H9 (cell line): ENCODE measurements around the gene DUSP2. TPM values are rescaled to one million over a fixed set of nuclear protein-coding genes. Genes with fewer than 3 reads are reported as not detected.

ENCODE experiments used
- DNase-seq: peaks from one replicate; pipeline ENCODE4 v3.0.0-alpha.2; 2017
- H2AFZ ChIP-seq: one replicate; pipeline ENCODE4 v1.6.1; 2013; ENCODE audit warnings: mild to moderate bottlenecking, low read length, control low read depth, moderate library complexity
- H2AK5ac ChIP-seq: 2 replicates; pipeline ENCODE4 v1.6.1; 2013; ENCODE audit warnings: low read length, control low read depth, mixed read lengths; ENCODE audit not compliant: insufficient read length
- H2BK120ac ChIP-seq: one replicate; pipeline ENCODE4 v1.6.1; 2013; ENCODE audit warnings: low read depth, mild to moderate bottlenecking, low read length, control low read depth, inconsistent platforms; ENCODE audit not compliant: poor library complexity, severe bottlenecking
- H2BK12ac ChIP-seq: 2 replicates; pipeline ENCODE4 v1.6.1; 2013; ENCODE audit warnings: low read length, control low read depth, mixed read lengths, low read depth; ENCODE audit not compliant: insufficient read length
- H2BK15ac ChIP-seq: 2 replicates; pipeline ENCODE4 v1.6.1; 2013; ENCODE audit warnings: low read depth, low read length, control low read depth
- H2BK20ac ChIP-seq: one replicate; pipeline ENCODE4 v1.6.1; 2013; ENCODE audit warnings: low read depth, mild to moderate bottlenecking, low read length, control low read depth, inconsistent platforms; ENCODE audit not compliant: poor library complexity, severe bottlenecking
- H2BK5ac ChIP-seq: 2 replicates; pipeline ENCODE4 v1.6.1; 2013; ENCODE audit warnings: low read length, control low read depth, mixed read lengths; ENCODE audit not compliant: insufficient read length
- H3K14ac ChIP-seq: 2 replicates; pipeline ENCODE4 v1.6.1; 2013; ENCODE audit warnings: low read length, control low read depth; ENCODE audit not compliant: insufficient read depth
- H3K18ac ChIP-seq: 2 replicates; pipeline ENCODE4 v1.6.1; 2013; ENCODE audit warnings: low read depth, mild to moderate bottlenecking, mixed read lengths, low read length, control low read depth; ENCODE audit not compliant: insufficient read length
- H3K23ac ChIP-seq: 2 replicates; pipeline ENCODE4 v1.6.1; 2013; ENCODE audit warnings: low read length, control low read depth, mixed read lengths, low read depth; ENCODE audit not compliant: insufficient read length
- H3K23me2 ChIP-seq: 2 replicates; pipeline ENCODE4 v1.6.1; 2013; ENCODE audit warnings: low read depth, mild to moderate bottlenecking, mixed read lengths, low read length, control low read depth; ENCODE audit not compliant: insufficient read length, poor library complexity, severe bottlenecking
- H3K27ac ChIP-seq: 2 replicates; pipeline ENCODE4 v1.5.1; 2013; ENCODE audit warnings: low read length, control low read depth, mixed read lengths, low read depth; ENCODE audit not compliant: insufficient read length
- H3K27me3 ChIP-seq: 2 replicates; pipeline ENCODE4 v1.6.1; 2013; ENCODE audit warnings: low read length, control low read depth, inconsistent platforms; ENCODE audit not compliant: insufficient read depth
- H3K4ac ChIP-seq: 2 replicates; pipeline ENCODE4 v1.6.1; 2013; ENCODE audit warnings: low read depth, mild to moderate bottlenecking, control low read depth, inconsistent platforms, low read length, moderate library complexity
- H3K4me1 ChIP-seq: 2 replicates; pipeline ENCODE4 v1.6.1; 2013; ENCODE audit warnings: low read length, control low read depth, inconsistent platforms; ENCODE audit not compliant: insufficient read depth
- H3K4me2 ChIP-seq: 2 replicates; pipeline ENCODE4 v1.6.1; 2013; ENCODE audit warnings: low read length, control low read depth, mixed read lengths; ENCODE audit not compliant: insufficient read length, insufficient read depth
- H3K56ac ChIP-seq: 2 replicates; pipeline ENCODE4 v1.6.1; 2013; ENCODE audit warnings: low read depth, mild to moderate bottlenecking, mixed read lengths, low read length, control low read depth; ENCODE audit not compliant: insufficient read length
- H3K79me1 ChIP-seq: 2 replicates; pipeline ENCODE4 v1.6.1; 2013; ENCODE audit warnings: low read depth, mild to moderate bottlenecking, moderate library complexity, low read length, control low read depth, inconsistent platforms; ENCODE audit not compliant: insufficient read depth, poor library complexity, severe bottlenecking
- H3K79me2 ChIP-seq: 2 replicates; pipeline ENCODE4 v1.6.1; 2013; ENCODE audit warnings: low read length, control low read depth, inconsistent platforms; ENCODE audit not compliant: insufficient read depth
- H3K9ac ChIP-seq: 2 replicates; pipeline ENCODE4 v1.6.1; 2013; ENCODE audit warnings: low read length, control low read depth, mixed read lengths; ENCODE audit not compliant: insufficient read length; ENCODE audit errors: extremely low read depth
- H3K9me3 ChIP-seq: one replicate; pipeline ENCODE4 v1.6.1; 2013; ENCODE audit warnings: low read depth, low read length, inconsistent platforms; ENCODE audit not compliant: control insufficient read depth
- H3T11ph ChIP-seq: one replicate; pipeline ENCODE4 v1.6.1; 2013; ENCODE audit warnings: mild to moderate bottlenecking, low read length, control low read depth, inconsistent platforms
- H4K20me1 ChIP-seq: one replicate; pipeline ENCODE4 v1.6.1; 2013; ENCODE audit not compliant: control insufficient read depth, insufficient read length, insufficient read depth
- H4K5ac ChIP-seq: 2 replicates; pipeline ENCODE4 v1.6.1; 2013; ENCODE audit warnings: low read depth, mild to moderate bottlenecking, mixed read lengths, low read length, control low read depth; ENCODE audit not compliant: insufficient read length
- H4K8ac ChIP-seq: replicated peaks from 2 replicates; pipeline ENCODE4 v1.6.1; 2013; ENCODE audit warnings: low read length, control low read depth, mixed read lengths, low read depth; ENCODE audit not compliant: insufficient read length
- H4K91ac ChIP-seq: 2 replicates; pipeline ENCODE4 v1.6.1; 2013; ENCODE audit warnings: low read depth, mild to moderate bottlenecking, moderate library complexity, mixed read lengths, low read length, control low read depth; ENCODE audit not compliant: insufficient read length
- H3K27ac Mint-ChIP-seq, 3 experiments: 2 replicates in 2 of 3; 3 replicates in 1 of 3; pipeline ENCODE4 v1.8.0; 2020 to 2021; ENCODE audit warnings: mixed read lengths in 3 of 3, mild to moderate bottlenecking in 1 of 3, moderate library complexity in 1 of 3
- H3K27me3 Mint-ChIP-seq: 2 replicates; pipeline ENCODE4 v1.8.0; 2021; ENCODE audit warnings: low read depth, mild to moderate bottlenecking, moderate library complexity, mixed read lengths
- H3K36me3 Mint-ChIP-seq, 3 experiments: 2 replicates in 2 of 3; 3 replicates in 1 of 3; pipeline ENCODE4 v1.8.0; 2020 to 2021; ENCODE audit warnings: low read depth in 3 of 3, mixed read lengths in 3 of 3; ENCODE audit not compliant: insufficient read depth in 1 of 3
- H3K4me1 Mint-ChIP-seq, 2 experiments: 2 replicates each; pipeline ENCODE4 v1.8.0; 2020; ENCODE audit warnings: mixed read lengths in 2 of 2
- H3K4me3 Mint-ChIP-seq, 2 experiments: 2 replicates in 1 of 2; 3 replicates in 1 of 2; pipeline ENCODE4 v1.8.0; 2020 to 2021; ENCODE audit warnings: mild to moderate bottlenecking in 2 of 2, mixed read lengths in 2 of 2, moderate library complexity in 1 of 2
- H3K9me3 Mint-ChIP-seq, 2 experiments: 2 replicates in 1 of 2; 3 replicates in 1 of 2; pipeline ENCODE4 v1.8.0; 2020; ENCODE audit warnings: mild to moderate bottlenecking in 2 of 2, mixed read lengths in 2 of 2, moderate library complexity in 1 of 2
- whole genome bisulfite sequencing: extraction: QIAGEN DNeasy Blood & Tissue Kit; methylation state at CpG from one replicate; pipeline ENCODE4 v1.1.7; 2013; ENCODE audit warnings: missing lambda C conversion rate, low lambda C conversion rate, mixed read lengths; ENCODE audit not compliant: insufficient read length; ENCODE audit errors: extremely low coverage; 5-methylcytosine and 5-hydroxymethylcytosine counted together
- total RNA-seq: library from RNA; stranded (reverse); gene quantifications from 2 replicates; pipeline ENCODE4 v1.2.1, GENCODE V29; 2021
- TF ChIP-seq, protein P1 (sequence below): fragments of 200-600 bp; sonication (generic); conservative IDR thresholded peaks from 3 replicates; pipeline ENCODE4 v1.8.0; 2021; ENCODE audit warnings: antibody characterized with exemption, mild to moderate bottlenecking

DUSP2 gene
- total RNA-seq, 1 experiment from 2014 or later, result 14.9 TPM

DNA sequence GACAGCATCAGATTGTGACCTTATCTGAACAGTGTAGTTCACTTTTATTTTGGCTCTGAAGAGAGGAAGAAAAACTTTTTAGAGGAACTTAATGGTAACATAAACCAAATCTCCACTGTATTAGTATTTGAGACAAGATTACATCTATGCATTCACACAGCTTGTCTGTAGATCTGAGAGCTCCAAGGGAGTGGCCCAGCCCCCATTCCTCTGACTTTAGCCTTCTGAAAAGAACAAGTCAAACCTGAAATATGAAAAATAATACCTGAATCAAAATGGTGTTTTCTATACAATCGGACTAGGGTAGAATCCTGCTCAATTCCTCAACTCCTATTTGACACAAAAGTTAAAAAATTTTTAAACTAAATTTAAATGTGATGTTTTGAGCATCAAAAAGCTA, 40.3 kb upstream of the DUSP2 start:
- Histone ChIP-seq H2BK12ac (no peak overlapping the region), H2BK20ac (no peak overlapping the region), H3K27me3 (no peaks in the 10 kb centered on the region), H3K79me2 (no peaks in the 10 kb centered on the region), H3K9me3 (no peaks in the 10 kb centered on the region), H3K23ac (no peak overlapping the region), H3K9ac (no peak overlapping the region), H4K5ac (no peak overlapping the region), H4K91ac (no peak overlapping the region), H2AK5ac (no peak overlapping the region), H3T11ph (no peak overlapping the region), H3K4me1 (no peaks in the 10 kb centered on the region), H2BK5ac (no peak overlapping the region), H3K79me1 (no peaks in the 10 kb centered on the region), H2AFZ (no peak overlapping the region), H3K27ac (no peak overlapping the region), H2BK120ac (no peak overlapping the region), H4K20me1 (no peaks in the 10 kb centered on the region), H3K18ac (no peak overlapping the region), H3K4ac (no peak overlapping the region), H3K4me2 (no peak overlapping the region), H4K8ac (no peak overlapping the region), H3K23me2 (no peaks in the 10 kb centered on the region), H3K14ac (no peak overlapping the region), H3K56ac (no peak overlapping the region), H2BK15ac (no peak overlapping the region)
- DNase-seq, result no peak
- H3K9me3 Mint-ChIP-seq, result no peaks in the 10 kb centered on the region
- no CpG with 5 or more reads among the region's 1 CpG for WGBS
- H3K4me1 Mint-ChIP-seq, result no peaks in the 10 kb centered on the region
- no peak overlapping the region for H3K4me3 Mint-ChIP-seq
- TF ChIP-seq, protein P1, sequence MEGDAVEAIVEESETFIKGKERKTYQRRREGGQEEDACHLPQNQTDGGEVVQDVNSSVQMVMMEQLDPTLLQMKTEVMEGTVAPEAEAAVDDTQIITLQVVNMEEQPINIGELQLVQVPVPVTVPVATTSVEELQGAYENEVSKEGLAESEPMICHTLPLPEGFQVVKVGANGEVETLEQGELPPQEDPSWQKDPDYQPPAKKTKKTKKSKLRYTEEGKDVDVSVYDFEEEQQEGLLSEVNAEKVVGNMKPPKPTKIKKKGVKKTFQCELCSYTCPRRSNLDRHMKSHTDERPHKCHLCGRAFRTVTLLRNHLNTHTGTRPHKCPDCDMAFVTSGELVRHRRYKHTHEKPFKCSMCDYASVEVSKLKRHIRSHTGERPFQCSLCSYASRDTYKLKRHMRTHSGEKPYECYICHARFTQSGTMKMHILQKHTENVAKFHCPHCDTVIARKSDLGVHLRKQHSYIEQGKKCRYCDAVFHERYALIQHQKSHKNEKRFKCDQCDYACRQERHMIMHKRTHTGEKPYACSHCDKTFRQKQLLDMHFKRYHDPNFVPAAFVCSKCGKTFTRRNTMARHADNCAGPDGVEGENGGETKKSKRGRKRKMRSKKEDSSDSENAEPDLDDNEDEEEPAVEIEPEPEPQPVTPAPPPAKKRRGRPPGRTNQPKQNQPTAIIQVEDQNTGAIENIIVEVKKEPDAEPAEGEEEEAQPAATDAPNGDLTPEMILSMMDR, result no peak
- no peak overlapping the region for H3K27ac Mint-ChIP-seq
- H3K27me3 Mint-ChIP-seq, result no peaks in the 10 kb centered on the region
- H3K36me3 Mint-ChIP-seq, result peaks cover 28 to 51% (median 47%) of the 10 kb centered on the region in 3 experiments
